WERI-Rb-1 (cell line): ENCODE measurements around the gene SLC17A8.
"Not testable (repeated sequence)": the region's sequence is repeated elsewhere in the genome, so short reads cannot be mapped to it uniquely, and the experiment has no call there.

ENCODE experiments used
- DNase-seq: peaks from one replicate; pipeline ENCODE4 v3.0.0-alpha.2; 2020
- H3K27ac ChIP-seq: fragments of 250-450 bp; sonication (Bioruptor Pico); 2 replicates; pipeline ENCODE4 v1.5.1; 2020; ENCODE audit warnings: mild to moderate bottlenecking, moderate library complexity
- H3K27me3 ChIP-seq: fragments of 250-450 bp; sonication (Bioruptor Pico); 2 replicates; pipeline ENCODE4 v1.5.1; 2021; ENCODE audit warnings: mild to moderate bottlenecking, low read depth, moderate library complexity; ENCODE audit not compliant: insufficient read depth, severe bottlenecking
- H3K36me3 ChIP-seq: fragments of 250-450 bp; sonication (Bioruptor Pico); 2 replicates; pipeline ENCODE4 v1.5.1; 2020; ENCODE audit warnings: mild to moderate bottlenecking, moderate library complexity
- H3K4me3 ChIP-seq: 2 replicates; pipeline ENCODE4 v1.5.1; 2011; ENCODE audit warnings: low read depth, mild to moderate bottlenecking, control low read depth, low read length
- H3K9me3 ChIP-seq: fragments of 250-450 bp; sonication (Bioruptor Pico); 2 replicates; pipeline ENCODE4 v1.5.1; 2021; ENCODE audit warnings: mild to moderate bottlenecking, moderate library complexity; ENCODE audit not compliant: severe bottlenecking
- TF ChIP-seq, protein P1 (sequence below): IDR thresholded peaks from 2 replicates; pipeline ENCODE4 v1.5.1; 2011; ENCODE audit warnings: low read depth, mild to moderate bottlenecking, control low read depth, inconsistent platforms, low read length

The SLC17A8 gene

DNA sequence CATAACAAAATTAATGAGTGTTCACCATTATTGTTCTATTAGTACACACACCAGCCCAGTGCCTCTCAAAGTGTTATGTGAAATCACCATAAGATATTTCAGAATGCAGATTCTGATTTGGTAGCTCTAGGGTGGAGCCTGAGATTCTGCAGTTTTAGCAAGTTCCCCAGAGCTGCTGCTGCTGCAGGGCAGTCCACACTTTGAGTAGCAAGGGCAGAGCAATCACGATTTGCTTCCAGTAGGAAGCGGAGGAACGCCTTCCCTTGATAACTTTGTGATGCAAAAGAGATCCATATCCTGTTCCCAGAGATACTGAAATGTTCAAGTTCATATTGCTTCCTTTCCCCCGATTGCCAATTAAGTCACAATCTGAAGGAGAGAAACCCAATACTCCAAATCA is 57.9 kb downstream of the SLC17A8 start:
- H3K27me3 ChIP-seq = no peaks in the 10 kb centered on the region
- H3K36me3 ChIP-seq = no peaks in the 10 kb centered on the region

DNA sequence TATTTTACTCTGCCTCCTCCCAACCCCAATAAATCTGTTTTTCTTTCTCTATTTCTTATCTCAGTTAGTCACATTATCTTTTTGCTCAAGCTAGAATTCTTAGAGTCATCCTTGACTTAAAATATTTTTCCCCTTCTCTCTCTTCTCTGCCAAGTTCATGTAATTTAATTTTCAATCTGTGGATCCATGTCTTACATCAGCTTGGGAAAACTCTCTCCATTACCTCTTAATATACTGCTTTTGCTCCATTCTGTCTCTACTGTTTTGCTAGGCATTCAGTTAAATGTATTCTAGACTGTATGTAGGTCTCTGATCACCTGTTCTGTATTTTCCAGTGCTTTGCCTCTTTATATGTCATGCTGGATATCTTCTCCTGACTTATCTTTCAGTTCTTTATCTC is 65.8 kb downstream of the SLC17A8 start:
- Histone ChIP-seq H3K27ac (no peak overlapping the region), H3K36me3 (no peaks in the 10 kb centered on the region), H3K27me3 (no peaks in the 10 kb centered on the region), H3K4me3 (no peak overlapping the region), H3K9me3 (no peaks in the 10 kb centered on the region)
- DNase-seq = no peak
- TF ChIP-seq, protein P1, sequence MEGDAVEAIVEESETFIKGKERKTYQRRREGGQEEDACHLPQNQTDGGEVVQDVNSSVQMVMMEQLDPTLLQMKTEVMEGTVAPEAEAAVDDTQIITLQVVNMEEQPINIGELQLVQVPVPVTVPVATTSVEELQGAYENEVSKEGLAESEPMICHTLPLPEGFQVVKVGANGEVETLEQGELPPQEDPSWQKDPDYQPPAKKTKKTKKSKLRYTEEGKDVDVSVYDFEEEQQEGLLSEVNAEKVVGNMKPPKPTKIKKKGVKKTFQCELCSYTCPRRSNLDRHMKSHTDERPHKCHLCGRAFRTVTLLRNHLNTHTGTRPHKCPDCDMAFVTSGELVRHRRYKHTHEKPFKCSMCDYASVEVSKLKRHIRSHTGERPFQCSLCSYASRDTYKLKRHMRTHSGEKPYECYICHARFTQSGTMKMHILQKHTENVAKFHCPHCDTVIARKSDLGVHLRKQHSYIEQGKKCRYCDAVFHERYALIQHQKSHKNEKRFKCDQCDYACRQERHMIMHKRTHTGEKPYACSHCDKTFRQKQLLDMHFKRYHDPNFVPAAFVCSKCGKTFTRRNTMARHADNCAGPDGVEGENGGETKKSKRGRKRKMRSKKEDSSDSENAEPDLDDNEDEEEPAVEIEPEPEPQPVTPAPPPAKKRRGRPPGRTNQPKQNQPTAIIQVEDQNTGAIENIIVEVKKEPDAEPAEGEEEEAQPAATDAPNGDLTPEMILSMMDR = no peak

More for the DNA sequence above, 57.9 kb downstream of the SLC17A8 start:
- DNase-seq = no peak
- Histone ChIP-seq H3K9me3 (no peaks in the 10 kb centered on the region), H3K4me3 (no peak overlapping the region), H3K27ac (no peak overlapping the region)
- TF ChIP-seq, protein P1 = no peak

DNA sequence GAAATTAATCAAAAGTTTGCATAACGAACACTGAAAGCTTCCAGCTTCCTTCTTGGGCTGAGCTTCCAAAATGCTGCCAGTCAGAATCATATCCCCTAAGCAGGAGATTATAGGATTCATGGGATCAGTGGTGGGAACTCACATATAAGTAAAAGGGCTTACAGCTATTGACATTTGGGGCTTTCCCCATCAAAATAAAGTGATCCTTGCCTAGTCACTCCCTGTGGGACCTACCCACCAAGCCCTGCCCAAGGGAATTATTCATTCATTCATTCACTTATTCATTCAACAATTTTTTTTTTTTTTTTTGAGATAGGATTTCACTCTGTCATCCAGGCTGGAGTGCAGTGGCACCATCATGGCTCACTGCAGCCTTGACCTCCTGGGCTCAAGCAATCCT is 69.3 kb downstream of the SLC17A8 start:
- H3K27me3 ChIP-seq = no peaks in the 10 kb centered on the region
- H3K4me3 ChIP-seq = no peak overlapping the region
- H3K9me3 ChIP-seq = no peaks in the 10 kb centered on the region
- H3K27ac ChIP-seq = no peak overlapping the region
- no peaks in the 10 kb centered on the region for H3K36me3 ChIP-seq
- TF ChIP-seq, protein P1 = no peak
- no peak for DNase-seq

DNA sequence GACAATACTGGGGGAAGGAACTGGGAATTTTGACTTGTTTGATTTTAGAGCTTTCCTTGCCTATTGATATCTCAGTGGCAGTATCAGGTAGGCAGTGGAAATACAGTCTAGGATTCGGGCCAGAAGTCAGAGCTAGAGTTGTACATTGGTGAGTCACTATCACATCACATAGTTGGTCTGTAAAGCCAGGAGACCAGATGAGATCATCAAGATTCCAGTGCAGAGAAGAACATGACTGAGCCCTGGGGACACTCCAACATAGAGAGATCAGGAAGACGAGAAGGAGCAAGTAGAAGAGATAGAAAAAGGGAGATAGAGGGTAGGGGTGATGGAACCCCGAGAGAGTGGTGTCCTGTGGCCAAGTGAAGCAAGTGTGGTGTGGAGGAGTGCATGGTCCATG is 70.2 kb downstream of the SLC17A8 start:
- Histone ChIP-seq H3K27me3 (no peaks in the 10 kb centered on the region), H3K9me3 (no peaks in the 10 kb centered on the region), H3K4me3 (no peak overlapping the region), H3K27ac (no peak overlapping the region), H3K36me3 (no peaks in the 10 kb centered on the region)
- TF ChIP-seq, protein P1 = no peak
- no peak for DNase-seq

DNA sequence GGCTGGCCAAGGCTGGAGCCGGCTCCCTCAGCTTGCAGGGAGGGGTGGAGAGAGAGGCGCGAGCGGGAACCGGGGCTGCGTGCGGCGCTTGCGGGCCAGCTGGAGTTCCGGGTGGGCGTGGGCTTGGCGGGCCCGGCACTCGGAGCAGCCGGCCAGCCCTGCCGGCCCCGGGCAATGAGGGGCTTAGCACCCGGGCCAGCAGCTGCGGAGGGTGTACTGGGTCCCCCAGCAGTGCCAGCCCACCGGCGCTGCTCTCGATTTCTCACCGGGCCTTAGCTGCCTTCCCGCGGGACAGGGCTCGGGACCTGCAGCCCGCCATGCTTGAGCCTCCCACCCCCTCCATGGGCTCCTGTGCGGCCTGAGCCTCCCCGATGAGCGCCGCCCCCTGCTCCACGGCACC is 73.4 kb downstream of the SLC17A8 start:
- not testable (repeated sequence) for H3K9me3 ChIP-seq, H3K36me3 ChIP-seq, H3K4me3 ChIP-seq, DNase-seq, H3K27ac ChIP-seq, H3K27me3 ChIP-seq

DNA sequence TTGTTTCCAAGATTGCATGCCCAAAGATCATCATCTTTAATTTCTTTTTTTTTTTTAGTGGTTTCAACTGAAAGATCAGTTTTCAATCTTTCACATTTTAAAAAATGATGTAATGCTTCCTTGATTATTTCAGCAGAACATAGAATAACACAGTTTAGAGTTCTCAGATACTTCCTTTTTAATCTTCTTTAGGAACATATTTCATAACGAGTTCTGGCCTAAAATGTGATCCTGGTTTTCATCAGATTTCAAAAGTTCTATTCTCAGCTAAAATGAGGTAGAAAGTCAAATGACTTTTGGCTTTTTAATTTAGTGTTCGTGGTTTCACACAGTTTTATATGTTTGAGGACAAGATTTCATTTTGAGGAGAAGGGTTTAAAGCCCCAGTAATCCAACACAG is 76.8 kb downstream of the SLC17A8 start:
- TF ChIP-seq, protein P1 = no peak
- H3K4me3 ChIP-seq = no peak overlapping the region
- no peak for DNase-seq
- no peaks in the 10 kb centered on the region for H3K9me3 ChIP-seq
- no peak overlapping the region for H3K27ac ChIP-seq
- H3K36me3 ChIP-seq = no peaks in the 10 kb centered on the region
- no peaks in the 10 kb centered on the region for H3K27me3 ChIP-seq
